NB4 (cell line): Measurements from ENCODE around the gene UXS1.

Experiments used
- MAX ChIP-seq: IDR thresholded peaks from 2 replicates; pipeline ENCODE4 v1.6.1; 2011; ENCODE audit warnings: low read depth, low read length
- POLR2A ChIP-seq: IDR thresholded peaks from 2 replicates; pipeline ENCODE4 v1.6.1; 2011; ENCODE audit warnings: mild to moderate bottlenecking; ENCODE audit not compliant: insufficient read length; ENCODE audit errors: extremely low read depth
- TF ChIP-seq, protein P1 (sequence below): IDR thresholded peaks from one replicate; pipeline ENCODE4 v1.5.1; 2012; ENCODE audit warnings: low read depth, low read length

- TF ChIP-seq, protein P1, sequence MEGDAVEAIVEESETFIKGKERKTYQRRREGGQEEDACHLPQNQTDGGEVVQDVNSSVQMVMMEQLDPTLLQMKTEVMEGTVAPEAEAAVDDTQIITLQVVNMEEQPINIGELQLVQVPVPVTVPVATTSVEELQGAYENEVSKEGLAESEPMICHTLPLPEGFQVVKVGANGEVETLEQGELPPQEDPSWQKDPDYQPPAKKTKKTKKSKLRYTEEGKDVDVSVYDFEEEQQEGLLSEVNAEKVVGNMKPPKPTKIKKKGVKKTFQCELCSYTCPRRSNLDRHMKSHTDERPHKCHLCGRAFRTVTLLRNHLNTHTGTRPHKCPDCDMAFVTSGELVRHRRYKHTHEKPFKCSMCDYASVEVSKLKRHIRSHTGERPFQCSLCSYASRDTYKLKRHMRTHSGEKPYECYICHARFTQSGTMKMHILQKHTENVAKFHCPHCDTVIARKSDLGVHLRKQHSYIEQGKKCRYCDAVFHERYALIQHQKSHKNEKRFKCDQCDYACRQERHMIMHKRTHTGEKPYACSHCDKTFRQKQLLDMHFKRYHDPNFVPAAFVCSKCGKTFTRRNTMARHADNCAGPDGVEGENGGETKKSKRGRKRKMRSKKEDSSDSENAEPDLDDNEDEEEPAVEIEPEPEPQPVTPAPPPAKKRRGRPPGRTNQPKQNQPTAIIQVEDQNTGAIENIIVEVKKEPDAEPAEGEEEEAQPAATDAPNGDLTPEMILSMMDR = no peak
- TF ChIP-seq POLR2A (no peak), MAX (no peak)
Observed at GRCh38 chr2:106165561-106165960, 28.5 kb downstream of the UXS1 start.
